NOMO-1 treated with dmso at 0.1 percent for 144 hours (cell line): ENCODE results near the gene FUS.
A peak's percentile ranks its signal among the peaks of the same experiment; 100 is the strongest.

ENCODE experiments used
- DNase-seq: peaks from one replicate; lab custom pipeline; 2025; ENCODE audit not compliant: unreplicated experiment; lab: John Stamatoyannopoulos, UW

FUS gene

DNA sequence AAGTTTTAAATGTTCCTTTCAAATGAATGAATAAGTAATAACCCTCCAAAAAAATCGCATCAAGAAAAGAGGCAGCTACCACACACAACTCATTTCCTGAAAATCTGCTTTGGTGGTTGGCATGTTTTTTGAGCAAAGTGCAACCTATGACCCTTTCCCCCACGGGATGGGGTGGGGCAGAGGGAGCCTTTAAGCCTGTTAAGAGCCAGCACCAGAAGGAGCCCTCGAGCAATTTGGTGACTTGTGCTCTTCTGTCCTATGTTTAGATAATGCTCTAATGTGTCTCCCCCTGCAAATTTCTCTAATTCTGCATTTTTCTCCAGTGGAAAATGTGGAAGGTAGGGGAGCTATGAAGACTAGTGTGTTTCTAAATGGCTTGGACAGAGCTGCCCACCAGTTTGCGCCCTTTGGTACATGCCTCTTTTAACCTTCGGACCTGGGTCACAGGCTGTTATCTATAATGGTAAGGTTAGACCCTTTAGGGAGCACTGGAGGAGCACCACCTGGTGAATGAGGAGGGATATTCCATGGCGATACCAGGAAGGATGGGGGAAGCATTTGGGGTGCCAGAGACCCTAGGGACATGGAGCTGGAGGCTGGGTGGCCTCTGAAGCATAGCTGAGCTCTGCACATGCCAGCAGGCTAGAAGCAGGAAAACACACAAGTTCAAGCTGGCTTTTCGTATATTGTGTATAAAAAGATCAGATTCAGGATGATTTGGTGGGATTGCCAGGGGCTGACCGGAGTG, 21.1 kb downstream of the FUS start:
- peak; percentile 66 for DNase-seq

- peak; percentile 88 for DNase-seq
These were observed 21.9 kb downstream of the FUS start for GRCh38 chr16:31201582-31202413.

- peak; percentile 84 for DNase-seq
These were observed 22.8 kb downstream of the FUS start, which contains the start of gene PYCARD for GRCh38 chr16:31202414-31203375. PYCARD (minus strand) TSS chr16:31202760; CDS start chr16:31202690, 70 bp downstream.

GRCh38 chr16:31204871-31205666, 25.1 kb downstream of the FUS start:
- DNase-seq = no peak

DNA sequence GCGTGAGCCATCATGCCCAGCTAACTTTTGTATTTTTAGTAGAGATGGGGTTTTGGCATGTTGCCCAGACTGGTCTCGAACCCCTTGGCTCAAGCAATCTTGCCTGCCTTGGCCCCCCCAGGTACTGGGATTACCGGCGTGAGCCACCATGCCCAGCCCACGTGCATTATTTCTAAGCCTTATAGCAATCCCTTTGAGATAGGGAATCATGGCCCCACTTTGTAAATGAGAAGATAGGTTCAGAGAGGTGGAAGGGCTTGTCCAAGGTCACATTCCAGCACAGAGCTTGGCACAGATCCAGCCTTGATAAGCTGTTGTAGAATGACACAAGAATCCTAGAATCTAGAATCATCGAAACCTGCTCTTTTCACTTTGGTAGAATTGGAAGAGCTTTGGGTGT, 26.8 kb downstream of the FUS start:
- no peak for DNase-seq

DNA sequence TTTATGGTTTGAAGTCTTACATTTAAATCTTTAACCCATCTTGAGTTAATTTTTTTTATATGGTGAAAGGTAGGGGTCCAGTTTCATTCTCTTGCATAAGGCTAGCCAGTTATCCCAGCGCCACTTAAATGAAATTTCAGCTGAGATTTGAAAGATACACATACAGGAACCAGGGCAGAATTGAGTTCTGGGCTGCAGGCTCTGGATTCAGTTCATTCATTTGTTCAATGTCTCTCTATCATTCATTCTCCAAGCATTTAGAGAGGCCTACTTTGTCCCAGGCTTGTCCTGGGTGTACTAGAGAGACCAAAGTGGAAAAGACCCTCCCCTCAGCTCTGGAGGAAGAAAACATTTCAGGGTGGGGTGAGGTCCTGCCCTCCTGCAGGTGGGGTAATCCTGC, 33.4 kb downstream of the FUS start:
- no peak for DNase-seq

DNA sequence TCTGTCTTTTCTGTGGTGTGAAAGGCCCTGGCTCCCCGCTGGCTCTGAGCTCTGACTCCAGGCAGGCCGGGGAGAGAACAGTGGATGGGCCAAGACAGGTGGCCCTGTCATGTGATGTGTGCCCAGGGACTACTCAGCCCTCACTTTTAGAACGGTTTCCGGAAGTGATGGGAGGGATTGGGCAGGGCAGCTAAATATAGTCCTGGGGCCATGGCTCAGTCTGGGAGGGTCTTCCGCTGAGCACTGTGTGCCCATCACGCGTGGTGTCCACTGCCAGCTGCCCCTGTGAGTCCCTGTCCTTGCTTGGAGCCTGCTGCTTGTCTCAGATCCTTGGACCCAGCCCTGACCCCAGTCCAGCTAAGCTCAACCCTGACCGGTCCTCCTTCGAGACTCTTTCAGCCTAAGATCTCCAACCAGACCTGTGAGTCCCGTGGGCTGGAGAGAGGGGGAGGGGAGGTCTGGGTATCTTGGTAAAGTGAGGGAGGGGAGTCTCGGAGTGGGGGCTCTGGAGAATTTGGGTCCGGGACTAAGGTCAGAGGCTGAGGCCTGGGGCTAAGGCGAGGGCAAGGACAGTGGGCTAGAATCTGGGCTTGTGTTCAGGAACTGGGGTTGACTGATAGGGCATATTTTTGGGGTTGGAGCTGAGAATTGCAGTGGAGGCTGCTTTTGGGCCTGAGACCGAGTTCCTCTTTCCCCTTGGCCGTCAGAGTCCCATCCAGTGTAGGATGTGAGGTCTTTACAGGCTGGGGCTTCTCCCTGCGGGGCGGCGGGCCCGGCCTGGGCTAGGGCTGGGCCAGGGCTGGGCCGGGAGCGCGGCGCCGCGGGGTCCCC, 34.2 kb downstream of the FUS start, which contains the start of gene TRIM72:
TRIM72 (plus strand) TSS at position 243 of the 831 bp plus-strand sequence. CDS start 620 bp downstream, outside the sequence.
- no peak for DNase-seq

DNA sequence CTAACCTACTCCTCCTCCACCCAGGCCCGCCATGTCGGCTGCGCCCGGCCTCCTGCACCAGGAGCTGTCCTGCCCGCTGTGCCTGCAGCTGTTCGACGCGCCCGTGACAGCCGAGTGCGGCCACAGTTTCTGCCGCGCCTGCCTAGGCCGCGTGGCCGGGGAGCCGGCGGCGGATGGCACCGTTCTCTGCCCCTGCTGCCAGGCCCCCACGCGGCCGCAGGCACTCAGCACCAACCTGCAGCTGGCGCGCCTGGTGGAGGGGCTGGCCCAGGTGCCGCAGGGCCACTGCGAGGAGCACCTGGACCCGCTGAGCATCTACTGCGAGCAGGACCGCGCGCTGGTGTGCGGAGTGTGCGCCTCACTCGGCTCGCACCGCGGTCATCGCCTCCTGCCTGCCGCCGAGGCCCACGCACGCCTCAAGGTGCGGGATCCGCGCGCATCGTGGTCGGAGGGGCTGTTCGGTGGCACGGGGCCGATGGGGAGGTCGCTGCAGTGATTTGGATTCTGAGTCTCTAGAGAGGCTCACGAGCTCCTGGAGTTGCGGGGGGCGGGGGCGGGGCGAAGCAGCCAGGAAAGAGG, 34.9 kb downstream of the FUS start:
- DNase-seq = no peak

DNA sequence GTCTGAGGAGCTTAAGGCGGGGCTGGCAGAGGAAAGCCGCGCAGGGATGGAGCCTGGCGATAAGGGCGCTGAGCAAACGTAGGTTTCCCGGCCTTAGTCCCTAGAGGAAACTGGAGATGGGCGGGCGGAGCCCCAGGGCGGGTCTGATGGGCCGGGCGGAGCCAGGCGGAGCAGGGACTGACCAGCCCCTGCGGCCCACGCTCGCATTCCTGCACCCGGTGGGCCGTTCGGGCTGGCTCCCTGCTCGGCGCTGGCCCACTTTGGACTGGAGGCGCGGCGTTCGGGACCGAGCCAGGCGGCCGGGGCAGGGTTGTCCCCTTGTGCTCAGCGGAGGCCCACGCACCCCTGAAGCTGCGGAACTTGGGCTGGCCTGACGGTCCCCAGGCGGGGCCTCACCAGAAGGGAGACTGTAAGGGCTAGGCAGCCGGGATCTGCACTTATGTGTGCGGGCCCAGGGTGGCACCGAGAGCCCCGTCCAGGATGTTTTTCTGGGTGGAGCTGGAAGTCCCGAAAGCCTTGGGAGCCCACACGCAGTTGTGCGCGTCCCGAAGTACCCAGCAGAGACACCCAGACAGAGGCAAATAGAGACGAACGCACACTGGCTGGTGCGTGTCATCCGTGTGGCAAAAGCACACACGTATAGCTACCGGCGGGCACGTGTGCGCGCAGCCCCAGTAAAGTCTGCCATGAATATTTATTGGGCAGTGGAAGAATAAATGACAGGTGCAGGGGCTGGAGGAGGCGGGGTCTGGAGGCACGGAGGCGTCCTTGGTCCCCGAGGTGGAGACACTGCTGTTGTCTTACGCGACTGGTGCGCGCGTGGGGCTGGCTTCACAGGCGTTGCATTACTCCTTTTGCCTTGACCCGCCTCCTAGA, 35.6 kb downstream of the FUS start:
- no peak for DNase-seq

DNA sequence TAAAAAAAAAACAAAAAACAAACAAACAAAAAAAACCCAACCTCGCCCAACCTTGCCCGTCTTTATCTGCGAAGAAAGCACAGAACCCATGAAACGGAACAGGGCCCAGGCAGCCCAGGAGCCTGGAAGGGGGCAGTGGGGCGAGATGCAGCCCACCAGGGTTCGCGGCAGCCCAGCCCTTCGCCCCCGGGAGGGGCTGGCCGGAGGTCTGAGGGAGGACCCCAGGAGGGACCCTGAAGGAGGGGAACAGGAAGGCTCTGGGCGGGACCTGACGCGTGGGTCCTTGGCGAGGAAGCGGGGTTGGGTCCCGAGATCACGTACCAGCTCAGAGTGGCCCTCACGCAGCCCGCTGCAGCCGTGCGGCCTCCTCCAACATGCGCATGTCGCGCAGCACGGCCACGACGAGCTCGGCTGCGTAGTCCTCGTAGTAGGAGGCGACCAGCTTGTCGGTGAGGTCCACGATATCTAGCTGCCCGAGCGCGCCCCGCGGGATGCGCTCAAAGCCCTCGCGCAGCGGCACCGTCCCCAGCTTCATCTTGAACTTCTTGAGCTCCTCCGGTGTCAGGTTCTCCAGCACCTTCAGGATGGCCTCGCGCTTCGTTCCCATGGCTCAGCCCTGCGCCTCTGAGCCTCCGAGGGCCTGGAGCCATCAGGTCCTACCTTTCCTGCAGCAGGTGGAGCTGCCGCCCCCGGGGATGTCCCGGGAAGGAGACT, 36.6 kb downstream of the FUS start, which contains the start of gene PYDC1:
PYDC1 (minus strand) TSS at position 714 of the 714 bp plus-strand sequence; CDS start at position 607, 107 bp downstream.
- no peak for DNase-seq

DNA sequence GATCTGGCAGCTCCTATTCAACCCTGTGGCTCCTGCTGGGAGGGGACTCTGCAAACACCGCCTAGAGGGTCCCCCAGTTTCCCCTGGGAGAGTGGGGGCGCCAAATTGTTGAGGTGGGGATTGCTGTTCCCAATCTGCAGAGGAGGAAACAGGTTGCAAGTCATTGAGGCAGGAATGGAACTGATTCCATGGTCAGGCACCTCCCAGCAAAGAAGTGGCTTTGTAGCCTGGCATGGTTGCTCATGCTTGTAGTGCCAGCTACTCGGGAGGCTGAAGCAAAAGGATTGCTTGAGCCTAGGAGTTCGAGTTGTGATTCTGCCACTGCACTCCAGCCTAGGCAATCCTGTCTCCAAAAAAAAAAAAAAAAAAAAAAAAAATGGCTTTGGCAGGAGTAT, 37.2 kb downstream of the FUS start:
- DNase-seq = no peak

- DNase-seq = no peak
These were observed 39.3 kb downstream of the FUS start for GRCh38 chr16:31219154-31219741.

GRCh38 chr16:31221357-31222160, 41.6 kb downstream of the FUS start:
- DNase-seq = no peak

DNA sequence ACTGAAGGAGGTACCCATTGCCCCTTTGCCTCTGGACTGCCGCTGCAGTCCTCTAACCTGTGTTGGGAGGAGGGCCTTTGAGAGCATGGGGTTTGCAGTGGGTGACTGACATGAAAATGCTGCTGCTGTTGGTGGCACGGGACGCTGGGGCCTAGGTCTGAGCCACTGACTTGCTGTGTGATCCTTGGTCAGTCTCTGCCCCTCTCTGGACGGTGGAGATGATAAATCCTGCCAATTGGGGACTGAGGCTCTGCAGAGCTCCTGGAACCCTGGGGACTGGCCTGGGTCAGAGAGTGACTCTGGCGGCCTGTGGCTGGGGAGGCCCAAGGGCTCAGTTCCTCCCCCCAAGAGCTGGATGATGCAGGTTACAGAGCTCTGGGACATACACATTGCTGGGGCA, 43.1 kb downstream of the FUS start:
- no peak for DNase-seq

DNA sequence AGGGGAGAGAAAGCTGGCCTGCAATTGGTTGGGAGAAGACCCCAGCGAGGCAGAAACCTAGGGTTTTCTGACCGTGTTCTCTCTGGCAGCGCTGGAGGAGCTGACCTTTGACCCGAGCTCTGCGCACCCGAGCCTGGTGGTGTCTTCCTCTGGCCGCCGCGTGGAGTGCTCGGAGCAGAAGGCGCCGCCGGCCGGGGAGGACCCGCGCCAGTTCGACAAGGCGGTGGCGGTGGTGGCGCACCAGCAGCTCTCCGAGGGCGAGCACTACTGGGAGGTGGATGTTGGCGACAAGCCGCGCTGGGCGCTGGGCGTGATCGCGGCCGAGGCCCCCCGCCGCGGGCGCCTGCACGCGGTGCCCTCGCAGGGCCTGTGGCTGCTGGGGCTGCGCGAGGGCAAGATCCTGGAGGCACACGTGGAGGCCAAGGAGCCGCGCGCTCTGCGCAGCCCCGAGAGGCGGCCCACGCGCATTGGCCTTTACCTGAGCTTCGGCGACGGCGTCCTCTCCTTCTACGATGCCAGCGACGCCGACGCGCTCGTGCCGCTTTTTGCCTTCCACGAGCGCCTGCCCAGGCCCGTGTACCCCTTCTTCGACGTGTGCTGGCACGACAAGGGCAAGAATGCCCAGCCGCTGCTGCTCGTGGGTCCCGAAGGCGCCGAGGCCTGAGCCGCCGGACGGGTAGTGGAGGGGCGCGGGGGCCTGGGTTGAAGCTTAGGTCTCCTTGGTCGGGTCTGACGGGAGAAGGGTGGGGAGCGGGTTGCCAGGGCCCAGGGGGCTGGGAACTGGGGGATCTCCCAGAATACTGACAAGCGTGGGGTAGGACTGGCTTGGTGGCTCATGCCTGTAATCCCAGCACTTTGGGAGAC, 44.4 kb downstream of the FUS start:
- no peak for DNase-seq
